ENCODE results near the gene ARHGAP40. TPM values are rescaled to one million over a fixed set of nuclear protein-coding genes. Genes with fewer than 3 reads are reported as not detected.

ARHGAP40 gene
- total RNA-seq, 3 donors from 2014 or later, result not detected

DNA sequence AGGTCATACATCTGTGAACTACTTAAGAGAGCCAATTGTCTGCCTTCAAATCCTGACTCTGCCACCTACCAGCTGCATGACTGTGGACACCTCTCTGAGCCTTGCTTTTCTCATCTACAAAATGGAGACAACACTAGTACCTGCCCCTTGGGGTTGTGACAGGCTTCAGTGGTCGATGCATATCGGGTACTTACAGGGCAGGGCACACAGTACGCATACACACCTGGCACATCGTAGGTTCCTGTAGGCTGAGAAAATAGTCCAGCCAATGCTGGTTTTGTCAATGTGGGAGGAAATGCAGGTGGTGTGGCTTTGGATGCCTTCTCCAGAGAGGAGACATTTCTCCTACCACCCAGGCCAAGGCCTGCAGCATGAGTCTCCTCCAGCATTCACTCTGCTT lies 18.3 kb upstream of the ARHGAP40 start:
- Histone ChIP-seq H3K36me3 (ENCODE audit: low read depth) (no peaks in the 10 kb centered on the region), H3K4me3 (no peak overlapping the region), H3K9me3 (no peaks in the 10 kb centered on the region), H3K4me1 (ENCODE audit: low read depth) (no peaks in the 10 kb centered on the region)
- no peak for TF ChIP-seq CTCF (IDR thresholded peaks at IDR 0.05)
- intact Hi-C loops (cut with DNase I, micrococcal nuclease), result no loop called here
- ATAC-seq (no peak), DNase-seq (no peak)

DNA sequence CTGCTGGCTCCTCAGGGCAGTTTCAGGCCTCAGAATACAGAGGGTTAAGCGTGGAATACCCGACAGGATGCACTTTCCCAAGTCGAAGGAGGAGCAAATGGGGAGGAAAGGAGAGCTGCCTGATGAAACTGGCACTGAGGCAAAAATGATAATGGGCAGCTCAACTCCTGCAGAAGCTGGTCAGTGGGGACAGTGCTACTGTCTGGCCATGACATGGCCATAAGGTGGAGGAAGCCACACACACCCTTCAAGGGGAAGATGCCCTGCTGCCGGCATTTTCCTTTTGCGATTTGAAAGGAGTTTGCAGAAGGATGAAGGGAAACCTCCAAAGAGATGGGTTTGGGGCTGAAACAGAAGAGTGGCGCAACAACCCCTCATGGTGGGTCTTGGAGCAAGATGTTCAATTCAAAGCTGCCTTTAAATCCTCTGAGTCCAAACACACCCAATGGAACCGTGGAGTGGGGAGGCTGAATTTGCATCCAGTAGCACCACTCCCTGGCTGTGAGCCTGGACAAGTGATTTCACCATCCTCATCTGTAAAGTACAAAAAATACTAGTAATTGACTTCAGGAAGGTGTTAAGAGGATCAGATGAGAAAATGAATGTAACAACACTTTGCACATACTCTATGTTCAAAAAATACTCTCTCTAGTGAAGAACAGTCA lies 17.4 kb upstream of the ARHGAP40 start:
- intact Hi-C loops (cut with DNase I, micrococcal nuclease), result no loop called here
- no peaks in the 10 kb centered on the region for H3K4me1 ChIP-seq (ENCODE audit: low read depth)
- ATAC-seq, result no peak
- no peak for DNase-seq
- H3K9me3 ChIP-seq, result no peaks in the 10 kb centered on the region
- H3K36me3 ChIP-seq (ENCODE audit: low read depth), result no peaks in the 10 kb centered on the region
- no peak overlapping the region for H3K4me3 ChIP-seq
- TF ChIP-seq CTCF (IDR thresholded peaks at IDR 0.05), result no peak

DNA sequence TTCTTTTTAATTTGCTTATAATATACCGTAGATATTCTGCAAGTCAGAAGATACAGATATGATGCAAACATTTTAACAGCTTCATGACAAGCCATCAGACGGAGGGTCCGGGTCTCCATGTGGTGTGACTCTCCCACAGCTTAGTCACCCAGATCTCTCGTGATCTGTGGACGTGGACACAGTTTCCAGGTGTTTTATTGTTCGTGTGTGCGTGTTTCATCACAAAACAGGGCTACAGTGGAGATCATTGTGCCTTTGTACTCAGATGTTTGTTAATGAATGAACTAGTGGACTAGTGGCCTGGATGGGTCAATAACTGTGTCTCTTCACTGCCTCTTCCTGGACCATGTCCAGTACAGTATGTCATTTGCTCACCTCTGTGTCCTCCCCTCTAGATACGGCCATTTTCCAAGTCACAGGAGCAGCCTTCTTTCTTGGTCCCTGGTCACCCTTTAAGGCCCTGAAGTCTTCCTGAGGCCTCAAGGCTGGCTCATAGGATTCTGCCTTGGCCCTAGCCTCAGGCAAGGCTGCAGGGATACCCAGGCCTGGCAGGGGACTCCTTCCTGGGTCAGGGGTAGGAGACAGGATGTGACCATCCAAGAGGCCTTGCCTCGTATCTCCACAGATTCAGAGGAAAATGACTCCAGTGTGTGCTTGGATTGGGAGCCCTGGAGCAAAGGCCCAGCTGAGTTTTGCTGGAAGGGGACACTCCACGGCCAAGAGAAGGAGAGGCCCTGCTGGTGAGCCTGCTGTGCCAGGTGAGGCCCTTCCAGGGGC lies 16.0 kb upstream of the ARHGAP40 start:
- Histone ChIP-seq H3K4me1 (ENCODE audit: low read depth) (no peaks in the 10 kb centered on the region), H3K36me3 (ENCODE audit: low read depth) (no peaks in the 10 kb centered on the region), H3K9me3 (no peaks in the 10 kb centered on the region), H3K4me3 (no peak overlapping the region)
- no peak for DNase-seq
- intact Hi-C loops (cut with DNase I, micrococcal nuclease), result no loop called here
- TF ChIP-seq CTCF (IDR thresholded peaks at IDR 0.05), result no peak
- no peak for ATAC-seq

GRCh38 chr20:38586181-38586525 lies 15.5 kb upstream of the ARHGAP40 start:
- DNase-seq, result no peak
- H3K4me1 ChIP-seq (ENCODE audit: low read depth), result no peaks in the 10 kb centered on the region
- ATAC-seq, result no peak
- intact Hi-C loops (cut with DNase I, micrococcal nuclease), result no loop called here
- no peaks in the 10 kb centered on the region for H3K9me3 ChIP-seq
- H3K36me3 ChIP-seq (ENCODE audit: low read depth), result no peaks in the 10 kb centered on the region
- H3K4me3 ChIP-seq, result no peak overlapping the region
- TF ChIP-seq CTCF (IDR thresholded peaks at IDR 0.05), result no peak

GRCh38 chr20:38588303-38588702 lies 13.3 kb upstream of the ARHGAP40 start:
- ATAC-seq (no peak), DNase-seq (no peak)
- TF ChIP-seq CTCF (IDR thresholded peaks at IDR 0.05), result no peak
- Histone ChIP-seq H3K9me3 (no peaks in the 10 kb centered on the region), H3K4me3 (no peak overlapping the region), H3K4me1 (ENCODE audit: low read depth) (no peaks in the 10 kb centered on the region), H3K36me3 (ENCODE audit: low read depth) (no peaks in the 10 kb centered on the region)
- intact Hi-C loops (cut with DNase I, micrococcal nuclease), result no loop called here

Measured in mucosa of descending colon (tissue), 3 donors.